GM21529 (cell line): ENCODE measurements around the gene TTLL8.

Experiments used
- ATAC-seq: cut with Tn5 transposase; IDR thresholded peaks from one replicate; pipeline ENCODE4 v1.9.1; 2021; ENCODE audit not compliant: unreplicated experiment

Gene TTLL8

GRCh38 chr22:50083462-50084079, 25.5 kb upstream of the TTLL8 start:
- ATAC-seq, result no peak

DNA sequence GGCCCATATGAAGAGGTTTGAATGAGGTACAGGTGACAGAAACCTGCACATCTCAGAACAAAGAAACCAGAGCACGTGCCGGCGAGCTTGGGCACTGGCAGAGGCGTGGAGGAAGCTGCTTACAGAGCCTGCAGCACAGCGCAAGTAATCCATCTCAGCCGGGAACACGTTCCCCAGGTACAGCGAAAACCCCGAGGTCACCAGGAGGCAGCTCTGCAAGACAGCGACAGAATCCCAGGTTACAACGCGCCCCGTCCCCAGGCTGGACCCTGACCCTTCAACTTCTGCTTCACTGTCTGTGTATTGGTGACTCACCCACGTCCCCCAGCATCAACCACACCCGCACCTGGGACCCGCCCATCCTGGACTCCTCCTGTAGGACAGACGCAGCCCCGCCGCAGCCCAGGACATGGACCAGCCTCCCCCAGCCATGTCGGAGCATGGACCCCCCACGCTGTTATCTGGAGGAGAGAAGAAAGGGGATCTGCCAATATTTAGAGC, 24.9 kb upstream of the TTLL8 start:
- no peak for ATAC-seq

GRCh38 chr22:50082197-50082715, 24.2 kb upstream of the TTLL8 start:
- no peak for ATAC-seq

DNA sequence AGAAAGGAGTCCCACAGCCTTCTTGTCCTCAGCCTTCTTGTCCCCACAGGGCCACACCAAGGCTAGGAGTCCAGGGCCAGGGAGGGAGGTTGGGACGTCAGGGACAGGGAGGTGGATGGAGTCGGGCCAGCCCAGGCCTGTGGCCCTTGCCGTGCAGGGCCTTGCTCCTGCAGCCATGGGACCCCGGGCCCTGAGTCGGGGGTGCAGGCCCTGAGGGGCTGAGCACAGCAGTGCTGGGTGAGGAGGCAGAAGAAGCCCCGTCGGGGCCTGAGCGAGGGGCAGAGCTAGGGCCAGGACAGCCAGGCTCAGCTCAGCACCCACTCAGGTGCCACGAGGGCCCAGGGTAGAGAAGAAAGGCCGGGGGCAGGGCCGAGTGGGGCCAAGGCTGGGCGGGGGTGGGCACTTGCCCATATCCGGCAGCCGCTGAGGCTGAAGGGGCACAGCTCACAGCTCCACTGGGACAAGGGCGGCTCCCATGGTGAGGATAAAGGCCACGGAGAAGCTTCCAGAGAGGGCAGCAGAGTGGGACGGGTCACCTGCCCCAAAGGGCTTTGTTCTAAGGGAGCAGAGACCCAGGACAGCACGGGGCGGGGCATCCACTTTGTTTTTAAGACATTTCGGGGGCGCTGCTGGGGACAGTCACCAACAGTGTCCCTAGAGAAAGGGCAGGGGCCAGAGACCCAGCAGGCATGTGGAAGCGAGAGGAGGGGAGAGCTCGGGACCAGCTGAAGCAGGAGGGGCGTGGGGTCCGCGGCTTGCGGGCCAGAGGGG, 23.5 kb upstream of the TTLL8 start:
- ATAC-seq, result no peak

DNA sequence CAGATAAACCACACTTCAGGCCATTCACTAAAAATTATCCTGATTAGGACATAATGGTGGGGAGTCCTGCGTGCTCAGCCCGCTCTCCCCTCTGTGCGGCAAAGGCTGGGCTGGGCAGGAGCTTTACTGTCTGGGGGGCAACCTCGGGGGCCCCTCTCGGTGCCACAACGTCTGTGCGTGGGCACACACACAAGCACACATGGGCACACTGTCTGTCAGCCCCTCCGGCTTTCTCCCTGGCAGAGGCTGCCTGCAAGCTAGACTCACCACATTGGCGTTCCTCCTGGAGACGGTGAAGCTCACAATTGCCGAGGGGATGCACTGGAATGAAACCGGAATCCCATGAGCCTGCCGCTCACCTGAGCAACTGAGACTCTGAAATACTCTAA, 22.0 kb upstream of the TTLL8 start:
- ATAC-seq, result no peak

DNA sequence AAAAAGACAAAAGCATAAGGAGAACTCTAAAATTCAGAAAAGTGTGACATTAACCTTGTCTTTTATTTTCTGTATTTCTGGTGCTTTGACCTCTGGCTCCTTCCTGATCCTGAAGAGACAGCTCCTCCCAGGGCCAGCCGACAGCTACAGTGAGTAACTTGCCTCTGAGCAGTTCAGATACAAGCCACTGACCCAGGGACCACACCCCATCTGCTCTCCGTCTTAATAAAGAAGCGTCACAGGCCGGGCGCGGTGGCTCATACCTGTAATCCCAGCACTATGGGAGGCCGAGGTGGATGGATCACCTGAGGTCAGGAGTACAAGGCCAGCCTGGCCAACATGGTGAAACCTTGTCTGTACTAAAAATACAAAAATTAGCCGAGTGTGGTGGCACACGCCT, 20.7 kb upstream of the TTLL8 start:
- no peak for ATAC-seq

DNA sequence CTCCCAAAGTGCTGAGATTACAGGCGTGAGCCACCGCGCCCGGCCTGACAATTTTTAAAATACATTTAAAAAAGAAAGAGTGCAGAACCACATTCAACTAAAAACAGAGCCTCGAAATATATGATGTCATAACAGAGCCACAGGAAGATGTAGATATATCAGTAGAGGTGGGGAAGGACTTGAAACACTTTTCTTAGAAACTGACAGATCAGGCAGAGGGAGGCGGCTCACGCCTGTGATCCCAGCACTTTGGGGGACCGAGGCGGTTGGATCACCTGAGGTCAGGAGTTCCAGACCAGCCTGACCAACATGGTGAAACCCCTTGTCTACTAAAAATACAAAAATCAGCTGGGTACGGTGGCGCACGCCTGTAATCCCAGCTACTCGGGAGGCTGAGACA, 20.1 kb upstream of the TTLL8 start:
- ATAC-seq, result no peak

GRCh38 chr22:50076646-50077535, 18.8 kb upstream of the TTLL8 start:
- ATAC-seq, result no peak

DNA sequence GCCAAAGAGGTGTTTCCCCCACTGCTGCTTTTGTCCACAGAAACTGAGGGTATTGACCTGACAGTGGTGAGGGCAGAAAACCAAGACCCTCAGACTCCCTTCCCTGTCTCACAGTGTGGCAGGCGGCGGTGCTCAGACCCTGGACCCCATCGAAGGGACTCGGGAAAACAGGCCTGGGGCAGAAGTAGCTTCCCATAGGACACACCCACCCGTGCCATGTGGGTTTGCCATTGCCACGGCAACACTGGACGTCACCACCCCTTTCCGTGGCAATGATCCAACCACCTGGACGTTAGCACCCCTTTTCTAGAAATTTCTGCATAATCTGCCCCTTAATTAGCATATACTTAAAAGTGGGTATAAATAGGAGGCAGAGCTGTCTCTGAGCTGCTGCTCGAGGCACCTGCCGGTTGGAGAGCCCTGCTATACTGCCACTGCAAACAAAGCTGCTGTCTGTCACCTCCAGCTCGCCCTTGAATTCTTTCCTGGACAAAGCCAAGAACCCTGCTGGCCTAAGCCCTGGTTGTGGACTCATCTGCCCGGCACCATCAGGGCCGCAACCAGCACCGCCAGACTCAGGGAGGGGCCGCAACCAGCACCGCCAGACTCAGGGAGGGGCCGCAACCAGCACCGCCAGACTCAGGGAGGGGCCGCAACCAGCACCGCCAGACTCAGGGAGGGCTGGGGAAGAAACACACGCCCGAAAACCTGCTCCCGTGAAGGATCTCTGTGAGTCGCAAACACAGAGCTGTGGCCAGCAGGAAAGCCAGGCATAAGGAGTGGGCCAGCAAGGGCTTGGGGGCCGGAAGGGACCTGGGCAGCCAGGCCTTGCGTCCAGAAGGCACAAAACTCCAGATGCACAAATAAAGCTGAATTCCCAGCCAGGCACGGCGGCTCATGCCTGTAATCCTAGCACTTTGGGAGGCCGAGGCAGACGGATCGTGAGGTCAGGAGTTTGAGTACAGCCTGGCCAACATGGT, 16.7 kb upstream of the TTLL8 start:
- ATAC-seq, result no peak

GRCh38 chr22:50074056-50074455, 16.0 kb upstream of the TTLL8 start:
- ATAC-seq, result no peak

DNA sequence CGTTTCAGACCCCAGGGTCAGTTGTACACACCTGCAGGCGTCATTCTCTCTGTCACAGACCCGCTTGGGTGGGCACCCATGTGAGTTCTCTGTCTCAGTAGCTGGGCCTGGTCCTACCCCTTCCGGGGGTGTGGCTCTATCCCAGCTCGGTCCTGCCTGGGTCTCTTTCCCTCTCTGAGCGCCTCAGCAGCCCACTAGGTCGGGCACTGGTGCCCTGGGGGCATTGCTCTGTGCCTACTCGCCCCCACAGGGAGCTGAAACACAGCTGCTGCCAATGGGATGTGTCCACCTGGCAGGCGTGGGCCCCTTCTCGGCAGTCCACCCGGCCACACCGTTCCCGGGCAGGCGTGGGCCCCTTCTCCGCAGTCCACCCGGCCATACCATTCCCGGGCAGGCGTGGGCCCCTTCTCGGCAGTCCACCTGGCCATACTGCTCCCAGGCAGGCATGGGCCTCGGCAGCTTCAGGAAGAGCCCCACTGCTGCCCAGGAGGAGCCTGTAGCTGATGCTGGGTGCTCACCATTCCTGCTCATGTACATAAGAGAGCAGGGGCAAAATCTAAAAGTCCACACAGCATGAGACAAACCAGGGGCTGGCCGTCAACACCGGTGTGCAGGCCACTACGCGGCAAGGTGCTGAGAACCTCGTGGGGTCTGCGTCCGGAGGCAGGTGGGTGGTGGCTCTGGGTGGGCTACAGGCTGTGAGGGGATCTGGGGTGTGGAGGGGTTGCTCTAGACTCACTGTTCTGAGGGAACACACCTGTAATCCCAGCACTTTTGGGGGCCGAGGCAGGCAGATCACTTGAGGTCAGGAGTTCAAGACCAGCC, 14.8 kb upstream of the TTLL8 start:
- ATAC-seq, result no peak

GRCh38 chr22:50072167-50072555, 14.1 kb upstream of the TTLL8 start:
- ATAC-seq, result no peak

GRCh38 chr22:50071432-50072166, 13.5 kb upstream of the TTLL8 start:
- no peak for ATAC-seq

DNA sequence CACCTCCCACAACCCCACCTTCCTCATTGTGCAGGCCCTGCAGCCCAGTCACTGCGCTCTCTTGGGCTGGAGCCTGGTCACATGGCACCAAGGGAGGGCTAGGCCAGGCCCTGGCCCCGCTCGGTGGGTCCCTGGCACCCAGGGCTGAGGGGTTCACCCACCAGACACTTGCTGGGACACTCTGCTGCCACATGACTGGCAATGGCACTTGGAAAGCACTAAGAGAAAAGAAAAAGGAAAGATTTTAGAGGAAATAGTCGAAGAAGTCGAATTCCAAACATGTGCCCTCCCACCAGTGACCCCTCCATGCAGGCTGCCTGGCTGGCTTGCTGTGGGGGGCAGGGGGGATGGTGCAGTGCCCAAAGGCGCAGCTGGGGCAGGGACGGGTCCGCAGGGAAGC, 12.3 kb upstream of the TTLL8 start:
- ATAC-seq, result no peak

DNA sequence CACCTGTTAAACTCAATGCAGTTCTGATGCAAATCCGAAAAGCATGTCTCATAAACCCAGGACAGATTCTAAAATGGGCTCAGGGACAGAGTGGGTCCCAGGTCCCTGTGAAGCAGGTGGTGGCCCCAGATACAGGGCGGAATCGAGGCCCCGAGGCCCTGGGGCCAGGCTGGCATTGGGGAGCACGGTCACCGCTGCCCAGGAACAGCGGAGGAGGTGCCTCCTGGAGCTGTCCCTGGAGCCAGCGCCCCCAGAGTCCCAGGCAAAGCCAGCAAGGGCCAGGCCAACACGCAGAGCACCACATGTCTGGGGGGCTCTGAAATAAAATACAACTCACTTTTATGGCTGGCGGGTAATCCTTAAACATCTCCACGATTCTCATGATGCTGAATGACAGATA, 10.0 kb upstream of the TTLL8 start:
- ATAC-seq, result no peak

DNA sequence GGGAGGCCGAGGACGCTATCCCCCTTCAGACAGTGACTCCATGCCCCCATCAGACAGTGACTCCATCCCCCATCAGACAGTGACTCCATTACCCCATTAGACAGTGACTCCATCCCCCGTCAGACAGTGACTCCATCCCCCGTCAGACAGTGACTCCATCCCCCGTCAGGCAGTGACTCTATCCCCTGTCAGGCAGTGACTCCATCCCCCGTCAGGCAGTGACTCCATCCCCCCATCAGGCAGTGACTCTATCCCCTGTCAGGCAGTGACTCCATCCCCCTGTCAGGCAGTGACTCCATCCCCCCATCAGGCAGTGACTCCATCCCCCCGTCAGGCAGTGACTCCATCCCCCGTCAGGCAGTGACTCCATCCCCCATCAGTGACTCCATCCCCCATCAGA, 9.1 kb upstream of the TTLL8 start:
- no peak for ATAC-seq

GRCh38 chr22:50064453-50064852, 6.4 kb upstream of the TTLL8 start:
- ATAC-seq, result no peak

DNA sequence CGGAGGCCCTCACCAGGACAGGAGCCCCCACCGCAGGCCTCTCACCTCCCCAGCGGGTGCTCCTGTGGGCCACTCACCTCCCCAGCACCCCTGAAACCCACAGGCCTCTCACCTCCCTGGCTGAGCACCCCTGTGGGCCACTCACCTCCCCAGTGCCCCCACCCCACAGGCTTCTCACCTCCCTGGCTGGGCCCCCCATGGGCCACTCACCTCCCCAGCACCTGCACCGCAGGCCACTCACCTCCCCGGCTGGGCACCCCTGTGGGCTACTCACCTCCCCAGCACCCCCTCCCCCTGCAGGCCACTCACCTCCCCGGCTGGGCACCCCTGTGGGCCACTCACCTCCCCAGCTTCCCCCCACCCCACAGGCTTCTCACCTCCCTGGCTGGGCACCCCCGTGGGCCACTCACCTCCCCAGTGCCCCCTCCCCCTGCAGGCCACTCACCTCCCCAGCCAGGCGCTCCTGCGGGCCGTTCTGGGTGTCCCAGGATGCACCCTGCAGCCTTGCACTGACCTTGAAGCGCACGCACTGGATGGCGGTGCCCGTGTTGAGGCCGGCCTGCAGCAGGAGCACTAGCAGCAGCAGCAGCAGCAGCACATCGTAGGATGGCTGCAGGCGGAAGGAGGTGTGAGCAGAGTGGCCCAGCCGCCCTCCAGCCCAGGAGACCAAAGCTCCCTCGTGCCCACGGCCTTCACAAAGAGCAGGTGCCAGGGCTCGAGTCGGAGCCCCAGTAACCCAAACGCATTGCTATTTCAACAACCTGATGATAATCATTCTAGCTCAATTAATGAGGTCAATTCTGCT, 5.7 kb upstream of the TTLL8 start:
- ATAC-seq, result no peak
